Left colon (tissue), 2 donors: Measurements from ENCODE around the gene DPM1. TPM values are rescaled to one million over a fixed set of nuclear protein-coding genes. Genes with fewer than 3 reads are reported as not detected.

Source experiments
- ATAC-seq: fragments of 200-7000 bp; cut with Tn5 transposase; one replicate; pipeline ENCODE4 v1.9.1; 2020; ENCODE audit warnings: mild to moderate bottlenecking, moderate library complexity
- DNase-seq, 2 donors: peaks; one replicate each; pipeline ENCODE4 v3.0.0-alpha.2; 2020
- intact Hi-C, 2 donors: fragments of 100-400 bp; cut with DNase I in 1 of 2; cut with micrococcal nuclease in 1 of 2; formaldehyde crosslinking; loops; one replicate each; pipeline versions ENCODE4 v1.11.2 to v1.14.0; 2022; cut with DNase I, micrococcal nuclease
- long read RNA-seq: library from polyadenylated mRNA; unstranded; transcript quantifications from one replicate; pipeline ENCODE4 v2.0.0, GENCODE V29; 2021
- total RNA-seq, 2 donors: library from RNA; stranded (reverse); fragmentation: NEBNext Ultra II Directional; extraction: Animal tissue kit (Norgen Biotek cat#: 25700); gene quantifications; one replicate each; pipeline ENCODE4 v1.2.1, GENCODE V29; 2021
- donor health status: DM: no; HTN: no; CAD: no.
- donor health status: DM: yes; HTN: yes; CAD: no.

The DPM1 gene
- 10 to 100 TPM; 33.1 to 34.1 TPM for total RNA-seq
- long read RNA-seq, partial matches to known transcripts: 0 of 8 reads
- long read RNA-seq, other reads (novel, unspliced or antisense): 3 of 8 reads

DNA sequence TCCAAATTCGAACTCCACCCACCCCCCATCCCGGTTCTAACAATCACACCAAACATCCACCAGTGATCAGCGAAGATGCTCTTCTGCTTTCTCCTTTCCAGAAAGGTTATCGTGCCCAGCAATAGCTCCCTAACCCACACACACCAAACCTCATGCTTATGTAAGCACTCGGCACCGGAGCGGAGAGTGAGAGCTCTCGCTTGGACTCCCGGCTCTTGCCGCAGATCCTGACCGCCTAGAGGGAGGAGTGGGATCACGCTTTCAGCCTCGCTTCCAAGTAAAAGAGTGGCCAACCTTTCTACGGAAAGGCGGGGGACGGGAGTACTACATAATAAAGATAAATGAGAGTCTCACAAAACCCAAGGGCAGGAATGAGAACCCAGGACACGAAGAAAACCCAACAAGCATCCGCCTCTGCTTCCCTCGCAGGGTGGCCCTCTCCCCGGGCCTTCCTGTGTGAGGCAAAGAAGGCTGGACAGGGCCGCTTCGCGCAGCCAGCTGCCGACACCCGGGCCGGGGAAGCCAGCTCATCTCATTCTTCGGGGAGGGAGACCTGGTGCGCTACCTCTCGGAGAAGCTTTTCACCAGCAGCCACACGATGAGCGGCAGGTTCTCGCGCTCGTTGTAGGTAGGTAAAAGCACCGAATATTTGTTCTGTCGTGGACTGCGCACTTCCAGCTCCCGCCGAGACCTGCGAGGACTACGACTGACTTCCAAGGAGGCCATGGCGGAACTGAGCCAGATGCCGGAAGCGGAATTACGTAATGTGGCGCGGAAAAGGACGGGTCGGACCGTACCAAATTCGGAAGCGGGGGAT lies at the start of gene DPM1:
TSS of gene DPM1 (minus strand) at position 735 of the 817 bp plus-strand sequence. CDS start at position 726, 9 bp downstream.
- intact Hi-C loops: no loop called here
- peak; percentile 86 to 91 for DNase-seq
- peak; percentile 84 for ATAC-seq

DNA sequence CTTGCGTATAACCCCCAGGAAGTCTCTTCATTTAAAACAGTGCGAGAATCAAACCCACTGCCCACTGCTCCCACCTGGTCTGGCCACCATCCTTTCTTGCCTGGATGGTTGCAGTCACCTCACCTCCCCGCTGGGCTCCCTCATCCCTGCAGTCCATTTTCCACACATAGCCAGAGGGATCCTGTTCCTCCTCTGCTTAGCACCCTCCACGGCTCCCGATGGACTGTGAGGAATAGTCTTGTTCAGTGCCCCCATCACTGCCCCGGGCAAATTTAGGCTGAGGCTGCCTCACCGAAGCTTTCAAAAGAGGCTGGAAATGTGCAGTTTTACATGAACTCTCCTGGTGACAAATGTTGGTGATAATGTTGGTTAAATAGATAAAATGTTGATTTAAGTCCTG lies 46.9 kb upstream of the DPM1 start:
- ATAC-seq (no peak), DNase-seq (no peak)
- intact Hi-C loops: no loop called here

DNA sequence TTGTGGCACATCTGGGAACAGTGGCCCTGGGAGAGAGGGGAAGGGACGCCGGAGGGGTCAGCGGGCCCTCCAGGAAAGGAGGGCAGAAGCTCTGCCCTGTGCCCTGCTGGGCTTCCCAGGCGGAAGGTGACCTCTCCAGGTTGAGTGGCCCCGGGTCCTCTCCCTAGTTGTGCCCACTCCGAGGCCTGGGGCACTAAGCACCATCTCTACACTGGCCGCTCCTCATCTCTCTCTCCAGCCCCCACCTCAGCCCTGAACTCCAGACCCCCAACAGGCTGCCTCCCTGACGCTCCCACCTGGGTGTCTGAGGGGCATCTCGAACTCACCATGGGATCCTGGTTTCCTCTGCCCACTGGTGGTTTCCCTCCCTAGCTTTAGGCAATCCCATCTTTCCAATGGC lies 46.4 kb upstream of the DPM1 start:
- intact Hi-C loops: no loop called here
- no peak for DNase-seq
- no peak for ATAC-seq

DNA sequence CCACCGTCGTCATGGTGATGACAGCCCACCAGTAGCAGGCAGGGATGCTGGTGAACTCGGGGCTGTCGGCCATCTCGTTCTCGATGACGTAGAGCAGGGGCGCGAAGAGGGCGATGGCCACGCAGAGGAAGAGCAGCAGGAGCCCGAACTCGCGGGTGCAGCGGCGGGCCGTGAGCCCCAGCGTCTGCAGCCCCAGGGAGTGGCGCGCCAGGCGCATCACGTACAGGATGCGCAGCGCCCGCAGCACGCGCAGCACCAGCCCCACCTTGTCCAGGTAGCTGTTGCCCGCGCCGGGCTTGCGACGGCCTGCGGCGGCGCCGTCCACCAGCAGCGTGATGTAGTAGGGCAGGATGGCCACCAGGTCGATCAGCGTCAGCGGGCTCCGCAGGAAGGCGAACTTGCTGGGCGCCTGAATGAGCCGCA lies 46.0 kb upstream of the DPM1 start:
- ATAC-seq (no peak), DNase-seq (no peak)
- intact Hi-C loops: no loop called here

DNA sequence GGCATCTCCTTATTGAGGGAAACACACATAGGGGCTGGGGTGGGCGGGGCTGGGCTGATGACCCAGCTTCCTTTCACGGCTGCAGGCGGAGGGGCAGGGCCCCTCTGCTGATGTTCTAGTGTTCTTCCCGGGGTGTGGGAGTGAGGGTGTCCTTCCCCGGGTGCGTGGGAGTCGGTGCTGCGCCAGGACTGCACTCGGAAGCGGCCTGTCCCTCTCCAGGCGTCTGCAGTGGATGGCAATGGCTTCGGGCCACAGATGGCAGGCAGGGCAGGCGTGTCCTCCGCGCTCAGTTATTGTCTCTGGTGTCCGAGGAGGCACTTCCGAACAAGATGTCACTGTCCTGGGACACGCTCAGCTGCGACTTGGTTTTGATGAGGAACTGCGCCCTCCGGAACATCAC lies 45.4 kb upstream of the DPM1 start:
- intact Hi-C loops: no loop called here
- DNase-seq (no peak), ATAC-seq (no peak)

DNA sequence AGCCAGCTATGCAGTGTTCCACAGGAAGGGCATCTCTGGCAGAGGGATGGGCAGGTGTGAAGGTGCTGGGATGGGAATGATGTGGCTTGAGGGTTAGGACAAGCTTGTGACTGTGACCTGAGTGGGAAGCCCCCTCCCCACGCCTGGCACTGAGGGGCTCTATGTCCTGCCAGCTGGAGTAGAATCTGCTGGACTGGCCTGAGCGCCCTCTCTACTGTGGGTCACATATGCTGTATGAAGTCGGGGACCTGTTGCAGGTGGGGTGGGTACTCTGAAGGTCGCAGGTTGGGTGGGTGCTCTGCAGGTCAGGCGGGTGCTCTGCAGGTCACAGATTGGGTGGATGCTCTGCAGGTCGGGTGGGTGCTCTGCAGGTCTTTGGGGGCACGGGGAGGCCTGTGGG lies 44.3 kb upstream of the DPM1 start:
- ATAC-seq (no peak), DNase-seq (no peak)
- intact Hi-C loops: no loop called here

DNA sequence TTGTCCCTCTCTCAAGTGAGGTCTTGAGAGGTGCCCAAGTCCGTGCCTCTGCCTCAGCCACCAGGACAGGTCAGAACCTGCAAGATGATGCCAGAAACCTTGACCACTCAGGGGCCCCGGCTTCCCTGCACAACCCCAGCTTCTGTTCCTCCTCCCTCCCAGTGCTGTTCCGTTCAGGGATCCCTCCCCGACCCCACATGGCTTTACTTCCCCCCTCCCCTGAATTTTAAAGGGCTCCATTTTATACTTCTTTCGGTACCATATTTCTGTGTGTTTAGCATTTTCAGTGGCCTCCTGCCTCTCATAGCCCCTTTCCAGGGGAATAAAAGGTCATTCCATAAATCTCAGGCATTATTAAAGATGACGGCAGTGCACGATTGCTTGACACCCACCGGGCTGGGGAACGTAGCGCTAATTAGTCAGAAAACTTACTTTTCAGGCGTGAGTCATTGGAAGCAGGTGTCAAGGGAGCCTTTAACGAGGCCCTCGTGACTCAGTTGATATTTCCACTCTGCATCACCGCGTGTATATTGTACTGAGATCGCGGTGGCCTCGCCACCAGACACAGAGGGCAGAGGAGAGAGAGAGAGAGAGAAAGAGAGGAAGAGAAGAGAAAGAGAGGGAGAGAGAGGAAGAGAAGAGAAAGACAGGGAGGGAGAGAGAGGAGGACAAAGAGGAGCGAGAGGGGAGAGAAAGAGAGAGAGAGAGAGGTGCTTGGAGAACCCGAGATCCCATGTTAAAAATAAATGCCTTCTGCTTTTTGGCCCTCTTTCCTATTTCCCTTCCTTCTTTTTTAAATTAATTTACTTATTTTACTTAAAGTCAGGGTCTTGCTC lies 43.3 kb upstream of the DPM1 start:
- ATAC-seq (no peak), DNase-seq (no peak)
- intact Hi-C loops: no loop called here

DNA sequence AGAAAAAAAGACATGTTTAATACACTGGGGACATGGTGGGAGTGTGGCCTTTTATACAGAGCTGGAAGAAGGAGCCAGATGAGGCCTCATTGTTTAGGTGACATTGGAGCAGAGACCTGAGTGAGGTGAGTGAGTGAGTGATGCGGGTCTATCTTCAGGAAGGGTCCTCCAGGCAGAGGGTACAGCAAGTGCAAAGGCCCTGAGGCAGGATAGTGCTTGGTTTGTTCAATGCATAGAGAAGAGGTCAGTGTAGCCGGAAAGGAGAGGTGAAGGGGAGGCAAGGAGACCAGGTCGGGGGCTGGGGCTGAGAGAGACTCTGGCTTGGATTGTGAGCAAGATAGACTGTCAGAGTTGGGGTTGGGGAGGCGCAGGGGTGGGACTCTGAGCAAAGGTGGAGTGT lies 41.0 kb upstream of the DPM1 start:
- ATAC-seq (no peak), DNase-seq (no peak)
- intact Hi-C loops: no loop called here

DNA sequence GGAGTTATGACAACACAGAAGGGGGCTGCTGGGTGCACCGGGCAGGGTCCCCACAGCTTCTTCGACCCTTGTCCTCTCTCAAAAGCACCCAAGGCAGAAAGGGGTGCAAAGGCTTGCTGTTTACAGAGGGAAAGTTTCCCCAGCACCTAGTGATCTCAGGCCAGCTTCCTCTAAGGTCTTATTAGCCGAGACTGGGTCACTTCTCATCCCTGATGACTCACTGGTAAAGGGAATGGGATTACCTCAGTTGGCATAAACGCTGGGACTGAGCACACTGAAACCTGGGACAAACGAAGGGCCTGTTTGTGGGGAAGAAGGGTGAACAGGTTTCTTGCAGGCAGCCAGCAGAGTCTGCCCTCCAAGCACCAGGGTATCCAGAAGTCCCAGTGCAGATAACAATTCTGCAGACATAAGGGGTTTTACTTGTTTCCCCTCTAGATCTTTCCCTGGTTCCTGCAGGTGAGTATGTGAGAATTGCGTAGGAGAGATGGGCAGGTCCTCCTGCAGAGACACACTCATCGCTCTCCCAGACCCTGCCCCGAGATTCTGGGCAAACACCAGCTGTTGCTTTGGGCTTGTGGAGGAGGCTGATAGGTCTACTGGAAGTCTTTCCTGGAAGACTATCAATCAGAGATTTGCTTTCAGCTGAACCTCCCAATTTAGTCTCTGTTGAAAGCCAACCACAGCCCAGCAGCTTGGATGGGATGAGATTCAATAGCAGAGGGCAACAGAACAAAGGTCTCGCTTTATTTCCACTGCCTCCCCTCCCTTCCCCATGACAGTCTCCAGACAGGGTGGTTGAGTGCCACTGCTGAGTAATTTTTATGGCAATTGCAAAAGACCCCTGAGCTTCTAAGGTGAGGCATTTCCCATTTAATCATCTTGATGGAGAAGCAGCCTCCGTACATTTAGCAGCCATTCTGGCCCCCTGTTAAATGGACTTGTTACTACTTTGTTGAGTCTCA lies 38.9 kb upstream of the DPM1 start:
- ATAC-seq: no peak
- DNase-seq: no peak
- intact Hi-C loops: no loop called here

DNA sequence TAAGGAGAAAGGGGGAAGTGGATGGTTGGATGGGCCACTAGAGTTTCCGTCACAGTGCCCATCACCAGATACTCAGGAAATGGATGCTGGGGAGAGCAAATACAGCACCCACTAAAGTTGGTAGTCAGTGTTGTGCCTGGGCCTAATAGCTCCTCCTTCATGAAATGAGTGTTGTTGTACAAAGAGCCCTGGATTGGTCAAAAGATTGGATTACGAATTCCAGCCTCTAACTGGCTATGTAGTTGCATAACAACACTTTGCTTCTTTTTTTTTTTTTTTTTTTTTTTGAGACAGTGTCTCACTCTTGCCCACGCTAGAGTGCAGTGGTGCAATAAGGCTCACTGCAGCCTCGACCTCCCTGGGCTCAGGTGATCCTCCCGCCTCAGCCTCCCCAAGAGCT lies 37.2 kb upstream of the DPM1 start:
- intact Hi-C loops: no loop called here
- ATAC-seq (no peak), DNase-seq (no peak)

DNA sequence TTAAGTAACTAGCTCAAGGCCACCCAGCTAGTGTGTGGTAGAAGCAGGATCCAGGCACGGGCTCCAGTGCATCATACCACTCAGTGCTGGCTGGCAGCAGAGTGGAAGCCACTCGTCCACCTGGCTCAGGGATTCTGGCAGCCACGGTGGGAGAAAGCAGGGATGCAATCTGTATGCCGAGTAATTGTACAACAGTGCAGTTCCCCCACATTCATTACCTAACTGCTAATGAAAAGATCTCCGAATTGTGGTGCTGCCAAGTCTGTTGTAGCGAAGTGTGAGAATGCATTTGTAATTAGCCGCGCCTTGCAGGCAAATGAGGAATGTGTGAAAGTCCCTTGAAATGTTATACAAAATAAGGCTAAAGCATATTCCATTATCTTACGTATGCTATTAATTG lies 35.5 kb upstream of the DPM1 start:
- no peak for DNase-seq
- no peak for ATAC-seq
- intact Hi-C loops: loop anchor here in 1 of 2 donors (5.0 kb wide), 1 partner anchor 313 kb away; no protein-coding TSS in a partner anchor

DNA sequence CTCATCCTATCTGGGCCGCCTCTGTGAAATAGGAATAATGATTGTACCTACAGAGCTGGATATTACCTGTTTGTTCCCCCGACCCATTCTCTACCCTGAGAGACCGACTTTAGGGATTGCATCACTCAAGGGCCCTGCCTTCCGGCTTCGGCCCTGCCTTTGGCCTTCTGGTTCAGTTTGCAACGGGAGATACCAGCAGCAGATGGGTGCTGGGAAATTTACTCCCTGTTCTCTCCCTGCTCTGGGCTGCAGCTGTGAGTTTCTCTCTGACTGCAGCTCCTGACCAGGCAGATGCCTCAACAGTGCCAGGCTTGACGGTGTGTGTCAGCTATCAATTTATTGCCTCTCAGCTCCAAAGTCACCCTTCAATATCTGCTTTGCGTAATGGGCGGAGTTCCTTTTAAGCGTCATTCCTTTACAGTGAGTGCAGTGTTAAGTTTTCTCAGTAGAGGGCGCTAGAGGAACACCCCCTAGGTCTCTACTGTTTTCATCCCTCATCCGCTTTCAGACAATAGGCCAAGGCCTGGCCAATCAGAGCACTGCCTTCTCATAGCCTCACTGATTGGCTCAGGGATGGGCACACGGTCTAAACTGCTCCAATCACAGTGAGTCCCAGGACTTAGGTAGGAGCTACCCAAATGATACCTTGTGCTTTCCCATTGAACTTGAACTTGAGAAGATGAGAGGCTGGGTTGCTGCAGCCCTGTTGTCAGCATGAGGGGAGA lies 34.6 kb upstream of the DPM1 start:
- intact Hi-C loops: loop anchor here in 1 of 2 donors (5.0 kb wide), 1 partner anchor 314 kb away; no protein-coding TSS in a partner anchor
- ATAC-seq: peak; percentile 92
- peak; percentile 20 to 28 for DNase-seq

DNA sequence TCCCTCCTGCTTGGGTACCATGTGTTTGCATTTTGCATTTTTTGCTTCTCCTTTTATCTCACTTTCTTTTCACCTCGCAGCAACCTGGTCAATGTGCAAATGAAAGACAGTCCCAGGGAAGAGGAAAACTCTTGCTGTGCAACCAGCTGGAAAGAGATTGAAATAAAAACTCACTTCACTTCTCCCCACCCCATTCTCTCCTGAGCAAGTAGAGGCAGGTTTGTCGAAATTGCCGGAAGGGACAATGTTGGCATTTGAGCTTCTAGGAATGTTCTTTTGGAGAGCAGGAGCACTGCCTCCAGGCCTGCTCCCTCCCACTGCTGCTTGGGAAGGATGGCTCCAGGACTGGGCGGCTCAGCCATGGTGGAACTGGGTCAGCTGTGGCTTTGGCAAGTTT lies 34.0 kb upstream of the DPM1 start:
- intact Hi-C loops: loop anchor here in 1 of 2 donors (5.0 kb wide), 1 partner anchor 315 kb away; no protein-coding TSS in a partner anchor
- ATAC-seq (no peak), DNase-seq (no peak)

DNA sequence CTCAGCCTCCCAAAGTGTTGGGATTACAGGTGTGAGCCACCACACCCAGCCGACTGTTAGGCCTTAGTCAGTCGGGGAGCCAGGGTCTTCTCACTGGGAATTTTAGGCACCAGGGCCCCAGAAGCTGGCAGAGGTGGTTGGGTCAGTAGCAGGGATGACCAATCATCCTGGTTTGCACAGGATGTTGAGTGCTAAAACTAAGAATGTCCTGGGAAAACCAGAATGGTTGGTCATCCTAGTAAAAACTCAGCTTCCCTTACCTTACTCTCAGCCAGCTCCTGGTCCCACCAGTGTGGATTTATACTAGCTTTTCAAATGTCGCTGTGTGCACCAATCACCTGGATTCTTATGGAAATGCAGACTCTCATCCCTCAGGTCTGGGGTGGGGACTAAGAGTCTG lies 32.7 kb upstream of the DPM1 start:
- intact Hi-C loops: loop anchor here in 1 of 2 donors (5.0 kb wide), 1 partner anchor 316 kb away; no protein-coding TSS in a partner anchor
- no peak for DNase-seq
- ATAC-seq: no peak

DNA sequence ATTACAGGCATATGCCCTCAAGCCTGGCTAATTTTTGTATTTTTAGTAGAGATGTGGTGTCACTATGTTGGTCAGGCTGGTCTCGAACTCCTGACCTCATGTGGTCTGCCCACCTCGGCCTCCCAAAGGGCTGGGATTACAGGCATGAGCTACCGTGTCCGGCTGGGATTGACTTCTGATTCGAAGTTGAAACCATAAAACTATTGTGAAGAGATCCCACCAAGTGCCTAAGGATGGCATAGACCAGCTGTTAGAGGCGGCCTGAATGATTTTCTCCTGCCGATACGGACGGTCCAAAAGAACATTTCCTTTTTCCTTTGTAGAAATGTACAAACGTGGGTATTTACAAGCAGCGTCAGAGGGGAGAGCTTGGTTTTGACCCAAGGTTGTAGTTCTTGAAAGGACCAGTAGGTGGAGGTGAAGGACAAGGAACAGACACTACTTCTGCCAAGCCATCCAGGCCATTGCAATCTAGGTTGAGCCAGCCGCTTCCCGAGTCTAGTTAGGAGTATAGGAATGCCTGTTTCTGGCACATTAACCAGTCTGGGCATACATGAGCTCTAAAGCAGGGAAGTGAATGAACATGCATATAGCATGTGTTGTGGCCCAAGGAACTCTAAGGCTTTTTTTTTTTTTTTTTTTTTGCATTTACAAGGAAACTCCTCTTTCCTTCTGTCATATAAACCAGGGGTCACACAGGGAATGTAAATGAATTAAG lies 29.3 kb upstream of the DPM1 start:
- ATAC-seq: peak; percentile 87
- intact Hi-C loops: loop anchor here in 1 of 2 donors (5.0 kb wide), 1 partner anchor 320 kb away; no protein-coding TSS in a partner anchor
- peak; percentile 58 to 61 for DNase-seq

DNA sequence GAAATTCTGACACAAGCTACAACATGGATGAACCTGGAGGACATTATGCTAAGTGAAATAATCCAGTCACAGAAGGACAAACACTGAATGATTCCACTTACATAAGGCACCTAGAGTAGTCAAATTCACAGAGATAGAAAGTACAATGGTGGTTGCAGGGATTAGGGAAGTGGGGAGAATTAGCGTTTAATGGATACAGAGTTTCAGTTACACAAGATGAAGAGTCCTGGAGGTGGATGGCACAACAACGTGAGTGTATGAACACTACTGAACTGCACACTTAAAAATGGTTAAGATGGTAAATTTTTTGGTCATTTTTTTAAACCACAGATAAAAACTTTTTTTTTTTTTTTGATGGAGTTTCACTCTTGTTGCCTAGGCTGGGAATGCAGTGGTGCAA lies 25.0 kb upstream of the DPM1 start:
- ATAC-seq (no peak), DNase-seq (no peak)
- intact Hi-C loops: no loop called here

DNA sequence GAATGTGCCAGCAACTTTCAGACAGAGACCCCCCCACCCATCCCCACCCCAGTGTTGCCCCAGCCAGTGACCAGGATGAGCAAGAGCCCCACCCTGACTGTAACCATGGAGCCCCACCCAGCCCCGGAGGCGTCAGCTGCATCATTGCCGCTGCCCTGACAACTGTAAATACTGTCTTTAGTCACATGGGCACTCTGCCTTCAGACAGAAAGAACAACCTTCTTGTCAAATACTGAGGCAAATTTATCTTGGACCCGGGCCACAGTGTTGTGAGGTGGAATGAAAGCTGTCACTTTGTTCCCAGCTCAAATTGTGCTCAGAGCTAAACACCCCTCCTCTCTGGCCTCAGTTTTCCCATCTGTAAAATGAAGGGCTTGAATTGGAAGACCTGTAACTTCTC lies 24.0 kb upstream of the DPM1 start:
- peak; percentile 92 for ATAC-seq
- intact Hi-C loops: no loop called here
- peak; percentile 71 to 72 for DNase-seq
